Neuron (in vitro differentiated cells): ENCODE results near the gene FGFR2.

Experiments used
- H2AFZ ChIP-seq: one replicate; pipeline ENCODE4 v1.6.1; 2013; ENCODE audit warnings: low read depth, mild to moderate bottlenecking, inconsistent platforms, low read length, moderate library complexity
- H3K27me3 ChIP-seq: one replicate; pipeline ENCODE4 v1.6.1; 2013; ENCODE audit warnings: low read length; ENCODE audit not compliant: insufficient read depth
- H3K36me3 ChIP-seq: one replicate; pipeline ENCODE4 v1.6.1; 2013; ENCODE audit warnings: low read length; ENCODE audit not compliant: insufficient read depth
- H3K4me1 ChIP-seq: one replicate; pipeline ENCODE4 v1.6.1; 2013; ENCODE audit warnings: low read length; ENCODE audit not compliant: insufficient read depth
- H3K4me3 ChIP-seq: 2 replicates; pipeline ENCODE4 v1.5.1; 2013; ENCODE audit warnings: mild to moderate bottlenecking, low read length, moderate library complexity
- H3K9me3 ChIP-seq: one replicate; pipeline ENCODE4 v1.6.1; 2013; ENCODE audit warnings: low read length

Gene FGFR2

DNA sequence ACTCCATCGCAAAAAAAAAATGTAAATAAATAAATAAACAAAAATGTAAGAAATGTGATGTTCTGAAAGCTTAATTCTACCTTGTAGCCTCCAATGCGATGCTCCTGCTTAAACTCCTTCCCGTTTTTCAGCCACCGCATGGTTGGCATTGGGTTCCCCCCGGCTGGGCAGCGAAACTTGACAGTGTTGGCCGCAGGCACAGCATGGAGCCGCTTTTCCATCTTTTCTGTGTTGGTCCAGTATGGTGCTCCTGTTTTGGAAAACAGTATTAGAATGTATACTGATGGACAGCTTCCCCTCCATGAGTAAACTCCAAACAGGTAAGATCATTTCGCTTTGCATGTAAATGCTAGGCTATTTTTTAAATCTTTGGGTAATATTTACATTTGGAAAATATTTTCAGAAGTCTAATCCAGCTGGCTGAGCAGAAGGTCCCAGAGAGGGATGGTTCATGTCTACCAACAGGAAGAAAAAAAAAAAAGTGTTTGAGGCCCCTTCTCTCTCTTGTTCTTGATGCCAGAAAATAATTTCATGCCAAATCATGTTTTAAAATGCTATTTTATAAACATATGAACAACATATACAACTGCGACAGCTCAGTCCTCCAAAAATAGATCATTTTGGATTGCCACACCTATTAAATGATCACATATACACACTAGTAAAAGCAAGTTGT lies 46.9 kb downstream of the FGFR2 start:
- Histone ChIP-seq H3K4me1 (peaks cover 13% of the 10 kb centered on the region), H3K27me3 (no peaks in the 10 kb centered on the region), H2AFZ (no peak overlapping the region), H3K4me3 (no peak overlapping the region), H3K9me3 (peaks cover 8% of the 10 kb centered on the region), H3K36me3 (peaks cover 51% of the 10 kb centered on the region)

DNA sequence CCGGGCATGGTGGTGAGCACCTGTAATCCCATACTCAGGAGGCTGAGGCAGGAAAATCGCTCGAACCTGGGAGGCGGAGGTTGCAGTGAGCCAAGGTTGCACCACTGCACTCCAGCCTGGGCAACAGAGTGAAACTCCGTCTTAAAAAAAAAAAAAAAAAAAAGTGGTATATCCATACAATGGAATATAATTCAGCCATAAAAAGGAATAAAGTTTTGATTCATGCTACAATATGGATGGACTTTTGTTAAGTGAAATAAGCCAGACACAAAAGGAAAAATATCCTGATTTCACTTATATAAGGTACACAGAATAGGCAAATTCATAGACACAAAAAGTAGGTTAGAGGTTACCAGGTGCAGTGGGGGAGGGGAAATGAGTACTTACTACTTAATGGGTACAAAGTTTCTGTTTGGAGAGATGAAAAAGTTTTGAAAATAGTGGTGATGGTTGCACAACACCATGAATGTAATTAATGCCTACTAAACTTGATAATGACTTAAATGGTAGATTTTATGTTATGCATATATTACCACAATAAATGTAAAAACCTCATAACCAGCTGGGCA lies 53.9 kb downstream of the FGFR2 start:
- no peak overlapping the region for H3K4me3 ChIP-seq
- peaks cover 8% of the 10 kb centered on the region for H3K9me3 ChIP-seq
- no peak overlapping the region for H2AFZ ChIP-seq
- peaks cover 50% of the 10 kb centered on the region for H3K36me3 ChIP-seq
- H3K27me3 ChIP-seq, result no peaks in the 10 kb centered on the region
- H3K4me1 ChIP-seq, result peaks cover 17% of the 10 kb centered on the region

DNA sequence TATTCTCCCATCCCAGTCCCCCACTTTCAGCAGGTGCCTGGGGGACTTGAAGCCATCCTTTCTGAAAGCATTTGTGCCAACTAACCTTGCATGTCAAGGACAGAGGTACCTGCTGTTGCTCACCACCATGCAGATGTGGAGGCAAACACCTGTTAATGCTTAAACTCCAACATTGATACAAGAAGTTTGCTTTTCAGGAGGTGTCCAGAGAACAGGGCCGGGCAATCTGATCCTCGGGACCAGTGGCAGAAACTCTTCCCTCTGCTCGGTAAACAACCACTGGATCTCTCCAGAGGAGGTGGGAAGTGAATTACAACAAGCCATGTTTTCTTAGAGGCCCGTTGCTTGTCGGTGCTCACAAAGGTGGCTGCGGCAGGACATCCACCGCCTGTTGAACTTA lies 54.7 kb downstream of the FGFR2 start:
- no peak overlapping the region for H3K4me3 ChIP-seq
- no peaks in the 10 kb centered on the region for H3K27me3 ChIP-seq
- peaks cover 8% of the 10 kb centered on the region for H3K9me3 ChIP-seq
- peaks cover 17% of the 10 kb centered on the region for H3K4me1 ChIP-seq
- H3K36me3 ChIP-seq, result peaks cover 51% of the 10 kb centered on the region
- no peak overlapping the region for H2AFZ ChIP-seq

DNA sequence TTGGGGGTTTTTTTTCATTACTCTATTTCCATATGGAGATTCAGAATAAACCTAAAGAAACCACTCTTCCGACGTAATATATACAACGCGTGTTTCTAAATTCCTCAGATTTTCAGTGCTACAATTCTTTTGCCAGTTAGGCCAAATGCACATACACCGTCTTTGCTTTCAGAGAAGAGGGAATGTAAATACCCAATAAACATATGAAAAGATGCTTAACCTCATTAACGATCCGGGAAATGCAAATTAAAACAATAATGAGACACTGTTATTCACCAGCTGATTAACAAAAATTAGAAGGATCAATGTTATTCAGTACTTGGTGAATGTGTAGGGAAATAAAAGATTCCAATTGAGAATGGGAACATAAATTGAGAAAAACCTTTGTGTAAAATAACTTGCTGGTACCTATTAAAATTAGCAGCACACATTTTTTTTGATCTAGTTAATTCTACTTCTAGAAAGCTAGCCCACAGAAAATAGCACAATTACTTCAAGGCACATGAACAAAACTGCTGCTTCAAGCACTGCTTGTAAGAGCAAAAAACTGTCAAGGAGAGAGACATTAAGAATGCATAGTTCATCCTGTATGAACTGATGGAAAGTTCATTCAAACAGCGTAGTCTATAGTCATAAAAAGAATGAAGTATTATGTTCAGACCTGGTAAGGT lies 56.7 kb downstream of the FGFR2 start:
- H3K9me3 ChIP-seq, result peaks cover 12% of the 10 kb centered on the region
- H3K4me3 ChIP-seq, result no peak overlapping the region
- no peak overlapping the region for H2AFZ ChIP-seq
- no peaks in the 10 kb centered on the region for H3K27me3 ChIP-seq
- H3K4me1 ChIP-seq, result peaks cover 17% of the 10 kb centered on the region
- H3K36me3 ChIP-seq, result peaks cover 54% of the 10 kb centered on the region

- H3K4me3 ChIP-seq, result no peak overlapping the region
- H3K4me1 ChIP-seq, result peaks cover 17% of the 10 kb centered on the region
- H3K36me3 ChIP-seq, result peaks cover 49% of the 10 kb centered on the region
- H3K27me3 ChIP-seq, result no peaks in the 10 kb centered on the region
- H2AFZ ChIP-seq, result no peak overlapping the region
- H3K9me3 ChIP-seq, result peaks cover 12% of the 10 kb centered on the region
Observed at GRCh38 chr10:121540732-121541395, 57.4 kb downstream of the FGFR2 start.

DNA sequence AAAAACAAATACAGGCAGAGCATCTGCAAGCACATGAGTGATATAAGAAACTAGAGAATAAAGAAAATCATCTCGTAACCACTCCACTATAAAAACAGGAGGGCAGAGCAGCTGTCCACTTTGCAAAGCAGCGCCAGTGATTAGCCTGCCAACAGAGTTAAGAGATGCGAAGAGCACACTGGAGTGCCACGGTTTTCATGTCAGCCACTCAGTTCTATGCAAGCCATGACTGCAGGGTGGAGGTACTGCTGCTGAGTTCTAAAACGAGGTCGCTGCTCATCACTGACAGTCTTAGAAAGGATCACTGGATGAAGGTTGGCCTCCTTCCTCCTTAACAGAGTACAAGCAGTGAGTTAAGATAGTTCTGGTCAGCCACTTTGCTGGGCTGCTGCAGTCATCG lies 58.5 kb downstream of the FGFR2 start:
- H3K4me1 ChIP-seq, result peaks cover 17% of the 10 kb centered on the region

GRCh38 chr10:121536310-121536913 lies 61.8 kb downstream of the FGFR2 start:
- H3K4me3 ChIP-seq, result no peak overlapping the region
- peaks cover 4% of the 10 kb centered on the region for H3K4me1 ChIP-seq
- H3K36me3 ChIP-seq, result peaks cover 69% of the 10 kb centered on the region
- no peak overlapping the region for H2AFZ ChIP-seq
- H3K9me3 ChIP-seq, result peaks cover 4% of the 10 kb centered on the region
- H3K27me3 ChIP-seq, result no peaks in the 10 kb centered on the region

More for the DNA sequence above, 58.5 kb downstream of the FGFR2 start:
- Histone ChIP-seq H3K9me3 (peaks cover 8% of the 10 kb centered on the region), H3K27me3 (no peaks in the 10 kb centered on the region), H3K36me3 (peaks cover 50% of the 10 kb centered on the region), H2AFZ (no peak overlapping the region), H3K4me3 (no peak overlapping the region)

DNA sequence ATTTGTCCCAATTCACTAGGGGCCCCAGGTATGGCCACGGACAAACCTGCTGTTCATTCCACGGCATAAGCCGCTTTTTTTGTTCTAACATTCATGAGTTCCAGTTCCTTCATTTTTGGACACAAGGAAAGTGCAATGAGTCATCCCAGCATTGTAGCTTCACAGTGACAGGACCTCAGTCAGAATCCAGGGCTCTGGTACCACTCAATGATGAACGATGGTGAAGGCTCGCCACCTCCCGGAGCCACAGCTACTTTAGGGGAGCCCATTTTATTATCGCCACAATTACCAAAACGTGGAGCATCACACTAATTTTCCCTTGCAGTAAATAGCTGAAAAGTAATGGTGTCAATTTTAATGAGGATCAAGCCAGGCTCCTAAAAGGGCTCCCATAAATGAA lies 62.9 kb downstream of the FGFR2 start:
- H2AFZ ChIP-seq, result no peak overlapping the region
- peaks cover 4% of the 10 kb centered on the region for H3K9me3 ChIP-seq
- peaks cover 64% of the 10 kb centered on the region for H3K36me3 ChIP-seq
- no peak overlapping the region for H3K4me3 ChIP-seq
- no peaks in the 10 kb centered on the region for H3K27me3 ChIP-seq
- no peaks in the 10 kb centered on the region for H3K4me1 ChIP-seq

DNA sequence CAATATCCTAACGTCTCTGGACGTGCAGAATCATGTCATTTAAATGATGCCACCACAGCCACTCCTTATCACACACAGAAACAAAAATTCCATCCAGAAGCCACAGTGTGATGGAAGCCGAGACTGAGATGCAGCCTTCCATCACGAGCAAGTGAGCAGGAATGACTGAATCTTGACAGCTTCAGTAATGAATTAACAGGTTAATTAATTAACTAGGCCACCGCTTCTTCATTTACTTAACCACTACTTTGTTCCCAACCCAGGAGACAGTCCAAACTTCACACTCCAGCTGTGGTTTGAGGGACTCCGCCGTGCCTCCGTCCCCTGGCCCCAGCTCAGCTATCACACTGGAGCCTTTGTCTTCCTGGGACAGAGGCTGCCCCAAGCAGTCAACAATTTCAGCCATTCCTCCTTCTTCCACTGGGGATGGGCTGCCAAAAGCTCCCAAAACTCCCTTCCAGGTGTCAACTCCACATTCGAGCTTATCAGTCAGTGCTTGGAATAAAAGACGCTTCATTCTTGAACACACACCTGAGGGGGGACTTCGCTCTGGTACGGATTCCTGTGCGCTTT lies 65.9 kb downstream of the FGFR2 start:
- Histone ChIP-seq H3K4me1 (no peaks in the 10 kb centered on the region), H3K27me3 (no peaks in the 10 kb centered on the region), H2AFZ (no peak overlapping the region), H3K4me3 (no peak overlapping the region), H3K9me3 (peaks cover under 1% of the 10 kb centered on the region), H3K36me3 (peaks cover 44% of the 10 kb centered on the region)

DNA sequence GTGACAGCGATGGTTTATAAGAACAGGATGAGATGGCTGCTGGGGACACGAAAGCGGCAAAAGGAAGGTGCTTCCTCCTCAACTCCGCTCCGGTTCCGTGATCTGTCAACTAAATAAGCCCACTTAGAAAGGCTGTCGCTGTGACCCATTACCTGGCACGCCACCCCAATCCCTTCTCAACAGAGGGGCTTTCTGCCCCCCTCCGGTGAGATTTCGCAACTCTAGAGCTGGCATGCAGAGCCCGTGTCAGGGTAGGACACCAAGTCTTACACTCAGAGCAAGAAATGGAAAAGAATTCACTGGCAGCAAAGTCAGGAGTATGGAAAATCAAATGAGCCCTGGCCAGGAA lies 66.4 kb downstream of the FGFR2 start:
- Histone ChIP-seq H2AFZ (no peak overlapping the region), H3K27me3 (no peaks in the 10 kb centered on the region), H3K4me3 (no peak overlapping the region), H3K9me3 (no peaks in the 10 kb centered on the region), H3K36me3 (peaks cover 43% of the 10 kb centered on the region), H3K4me1 (peaks cover 3% of the 10 kb centered on the region)

DNA sequence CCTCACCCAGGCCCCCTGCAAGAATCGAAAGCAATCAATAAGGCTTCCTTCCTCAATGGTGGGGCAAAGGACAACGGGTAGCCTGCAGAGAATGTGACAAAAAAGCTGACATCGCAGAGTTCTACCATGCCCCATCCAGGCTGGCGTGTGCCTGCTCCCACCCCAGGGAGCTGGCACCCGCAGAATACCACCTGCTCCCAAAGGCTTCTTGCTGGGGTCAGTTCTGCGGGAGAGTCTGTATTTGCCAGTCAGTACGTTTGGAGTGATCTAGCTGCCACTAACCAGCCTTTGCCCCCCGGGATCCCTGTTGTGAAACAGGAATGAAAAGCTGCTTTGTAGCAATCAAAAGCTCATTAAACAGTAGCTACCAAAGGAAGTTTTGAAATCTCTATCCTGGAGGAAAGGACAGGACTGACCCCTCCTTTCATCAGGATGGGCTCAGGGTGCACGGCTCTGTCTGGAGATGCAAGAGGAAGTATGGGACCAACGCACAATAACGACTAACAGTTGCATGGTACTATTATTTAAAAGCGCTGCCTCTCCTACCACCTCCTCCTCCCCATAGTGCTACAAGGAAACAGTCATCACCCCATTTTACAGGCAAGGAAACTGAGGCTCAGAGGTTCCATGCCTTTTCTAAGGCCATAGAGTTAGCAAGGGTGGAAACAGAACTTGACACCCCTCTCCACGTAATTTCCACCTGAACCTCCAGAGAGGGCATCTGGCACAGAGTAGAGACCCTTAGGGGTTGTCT lies 67.0 kb downstream of the FGFR2 start:
- peaks cover 45% of the 10 kb centered on the region for H3K36me3 ChIP-seq

GRCh38 chr10:121530481-121531075 lies 67.7 kb downstream of the FGFR2 start:
- Histone ChIP-seq H3K4me1 (peaks cover 14% of the 10 kb centered on the region), H2AFZ (no peak overlapping the region), H3K4me3 (no peak overlapping the region), H3K27me3 (no peaks in the 10 kb centered on the region), H3K9me3 (no peaks in the 10 kb centered on the region), H3K36me3 (peaks cover 47% of the 10 kb centered on the region)

More for the DNA sequence above, 67.0 kb downstream of the FGFR2 start:
- Histone ChIP-seq H3K4me3 (no peak overlapping the region), H3K27me3 (no peaks in the 10 kb centered on the region), H3K4me1 (peaks cover 9% of the 10 kb centered on the region), H3K9me3 (no peaks in the 10 kb centered on the region), H2AFZ (no peak overlapping the region)
